Kidney (tissue), 14 donors: ENCODE data around the gene CDK2AP2. TPM values are rescaled to one million over a fixed set of nuclear protein-coding genes. Genes with fewer than 3 reads are reported as not detected.

Source experiments
- DNase-seq, 5 donors: peaks; one replicate each; pipeline ENCODE4 v3.0.0-alpha.2; 2013 to 2020
- FAIRE-seq: peaks from 2 replicates; lab custom pipeline; 2012; peaks lifted over from hg19 to GRCh38; lab: Jason Lieb, UNC
- H3K27ac ChIP-seq, 2 donors: one replicate each; pipeline ENCODE4 v1.7.0; 2013; ENCODE audit warnings: low read depth in 2 of 2, low read length in 2 of 2, inconsistent platforms in 1 of 2
- H3K27me3 ChIP-seq: one replicate; pipeline ENCODE4 v1.7.1; 2013; ENCODE audit warnings: low read length, inconsistent platforms; ENCODE audit not compliant: control insufficient read depth, insufficient read depth
- H3K36me3 ChIP-seq, 3 donors: one replicate each; pipeline versions ENCODE4 v1.7.0 to v1.7.1; 2013; ENCODE audit warnings: low read length in 3 of 3, control low read depth in 1 of 3, inconsistent platforms in 1 of 3; ENCODE audit not compliant: insufficient read depth in 3 of 3, control insufficient read depth in 2 of 3
- H3K4me1 ChIP-seq, 3 donors: one replicate each; pipeline versions ENCODE4 v1.7.0 to v1.7.1; 2013; ENCODE audit warnings: low read length in 3 of 3, inconsistent platforms in 1 of 3, low read depth in 1 of 3; ENCODE audit not compliant: control insufficient read depth in 2 of 3, insufficient read depth in 2 of 3
- H3K4me3 ChIP-seq, 3 donors: one replicate each; pipeline versions ENCODE4 v1.7.0 to v1.8.1; 2013; ENCODE audit warnings: low read length in 3 of 3, control low read depth in 1 of 3, inconsistent platforms in 1 of 3
- H3K9ac ChIP-seq, 3 donors: one replicate each; pipeline versions ENCODE4 v1.7.0 to v1.7.1; 2013; ENCODE audit warnings: low read length in 3 of 3, control low read depth in 1 of 3, inconsistent platforms in 1 of 3
- H3K9me3 ChIP-seq, 3 donors: one replicate each; pipeline versions ENCODE4 v1.7.0 to v1.7.1; 2013; ENCODE audit warnings: low read length in 3 of 3, control low read depth in 1 of 3, inconsistent platforms in 1 of 3; ENCODE audit not compliant: control insufficient read depth in 2 of 3, insufficient read depth in 1 of 3
- CTCF ChIP-seq: IDR thresholded peaks from 3 replicates; pipeline ENCODE4 v1.5.1; 2012; ENCODE audit warnings: mild to moderate bottlenecking, moderate library complexity, borderline replicate concordance; ENCODE audit not compliant: insufficient read depth; ENCODE audit errors: extremely low read depth
- intact Hi-C: fragments of 100-400 bp; cut with DNase I; formaldehyde crosslinking; loops from one replicate; pipeline ENCODE4 v1.11.1; 2022
- polyA plus RNA-seq: library from polyadenylated mRNA; stranded (reverse); fragments of 350-450 nt; fragmentation: Illumina TruSeq; extraction: RNeasy Lipid Tissue Mini Kit (QIAGEN cat#74804); gene quantifications from one replicate; pipeline ENCODE4 v1.2.3, GENCODE V29; 2014; ENCODE audit warnings: low read depth, low replicate concordance; ENCODE audit not compliant: insufficient read depth
- total RNA-seq: library from RNA; stranded (reverse); fragmentation: NEBNext Ultra II Directional; extraction: Animal tissue kit (Norgen Biotek cat#: 25700); gene quantifications from one replicate; pipeline ENCODE4 v1.2.1, GENCODE V29; 2021
- donor health status: control.
- donor health status: control.
- donor health status: control.
- donor health status: control.
- donor health status: control.
- donor health status: DM: yes; HTN: yes; CAD: no.
- donor health status: Normal renal cell carcinoma (clear cell type).

Gene CDK2AP2
- total and polyA plus RNA-seq, 2 donors from 2014 or later = 98.4 to 188 TPM

- FAIRE-seq = no peak
Observed at GRCh38 chr11:67520856-67521824, 13.2 kb upstream of the CDK2AP2 start.

GRCh38 chr11:67519726-67520125 lies 11.8 kb upstream of the CDK2AP2 start:
- no peaks in the 10 kb centered on the region for H3K36me3 ChIP-seq
- FAIRE-seq = no peak

More at GRCh38 chr11:67520856-67521824, 13.2 kb upstream of the CDK2AP2 start:
- Histone ChIP-seq H3K4me3 (no peak overlapping the region), H3K9ac (no peak overlapping the region), H3K4me1 (no peaks in the 10 kb centered on the region), H3K9me3 (no peaks in the 10 kb centered on the region), H3K27me3 (no peaks in the 10 kb centered on the region), H3K36me3 (no peaks in the 10 kb centered on the region), H3K27ac (no peak overlapping the region)
- intact Hi-C loops = no loop called here
- TF ChIP-seq CTCF = no peak
- DNase-seq = peak in 1 of 5 donors; percentile 40

GRCh38 chr11:67517784-67518552 lies 10.0 kb upstream of the CDK2AP2 start:
- intact Hi-C loops = no loop called here
- Histone ChIP-seq H3K36me3 (no peaks in the 10 kb centered on the region), H3K4me1 (no peaks in the 10 kb centered on the region), H3K4me3 (no peak overlapping the region), H3K27ac (no peak overlapping the region), H3K27me3 (no peaks in the 10 kb centered on the region), H3K9me3 (no peaks in the 10 kb centered on the region), H3K9ac (no peak overlapping the region)
- peak in 1 of 5 donors; percentile 35 for DNase-seq
- no peak for FAIRE-seq
- no peak for TF ChIP-seq CTCF

More at GRCh38 chr11:67519726-67520125, 11.8 kb upstream of the CDK2AP2 start:
- H3K4me3 ChIP-seq = no peak overlapping the region
- no peaks in the 10 kb centered on the region for H3K4me1 ChIP-seq
- intact Hi-C loops = no loop called here
- DNase-seq = peak in 1 of 5 donors; percentile 68
- no peak overlapping the region for H3K27ac ChIP-seq
- TF ChIP-seq CTCF = no peak
- no peak overlapping the region for H3K9ac ChIP-seq
- no peaks in the 10 kb centered on the region for H3K27me3 ChIP-seq
- H3K9me3 ChIP-seq = no peaks in the 10 kb centered on the region
